ENCODE measurements around the gene IFNA2.
"Not testable (repeated sequence)": the region's sequence is repeated elsewhere in the genome, so short reads cannot be mapped to it uniquely, and the experiment has no call there.

Gene IFNA2

GRCh38 chr9:21385131-21385670 is at the start of gene IFNA2:
Gene IFNA2, minus strand, starts transcription at chr9:21385398. Its CDS starts 69 bp downstream, at chr9:21385329.
- no peak for DNase-seq (ENCODE audit: low read depth in 2 of 3, low spot score in 2 of 3)

GRCh38 chr9:21435015-21435383 is 49.8 kb upstream of the IFNA2 start:
- DNase-seq (ENCODE audit: low read depth in 2 of 3, low spot score in 2 of 3), result not testable (repeated sequence)

GRCh38 chr9:21434202-21435014 is 49.2 kb upstream of the IFNA2 start:
- DNase-seq (ENCODE audit: low read depth in 2 of 3, low spot score in 2 of 3), result no peak

- DNase-seq (ENCODE audit: low read depth in 2 of 3, low spot score in 2 of 3), result no peak
Measured at GRCh38 chr9:21432672-21433425, 47.7 kb upstream of the IFNA2 start.

GRCh38 chr9:21429191-21429590 is 44.0 kb upstream of the IFNA2 start:
- no peak for DNase-seq (ENCODE audit: low read depth in 2 of 3, low spot score in 2 of 3)

GRCh38 chr9:21428235-21428634 is 43.0 kb upstream of the IFNA2 start:
- no peak for DNase-seq (ENCODE audit: low read depth in 2 of 3, low spot score in 2 of 3)

GRCh38 chr9:21415493-21416267 is 30.5 kb upstream of the IFNA2 start:
- DNase-seq (ENCODE audit: low read depth in 2 of 3, low spot score in 2 of 3), result no peak

- no peak for DNase-seq (ENCODE audit: low read depth in 2 of 3, low spot score in 2 of 3)
Measured at GRCh38 chr9:21414220-21414940, 29.2 kb upstream of the IFNA2 start.

- no peak for DNase-seq (ENCODE audit: low read depth in 2 of 3, low spot score in 2 of 3)
Measured at GRCh38 chr9:21413624-21414023, 28.4 kb upstream of the IFNA2 start.

- DNase-seq (ENCODE audit: low read depth in 2 of 3, low spot score in 2 of 3), result no peak
Measured at GRCh38 chr9:21413151-21413550, 28.0 kb upstream of the IFNA2 start.

- no peak for DNase-seq (ENCODE audit: low read depth in 2 of 3, low spot score in 2 of 3)
Measured at GRCh38 chr9:21412107-21412506, 26.9 kb upstream of the IFNA2 start.

- no peak for DNase-seq (ENCODE audit: low read depth in 2 of 3, low spot score in 2 of 3)
Measured at GRCh38 chr9:21408817-21409216, 23.6 kb upstream of the IFNA2 start, which contains the start of gene IFNA8. Gene IFNA8, plus strand, starts transcription at chr9:21409117. Its CDS starts 60 bp downstream, at chr9:21409177.

- no peak for DNase-seq (ENCODE audit: low read depth in 2 of 3, low spot score in 2 of 3)
Measured at GRCh38 chr9:21404146-21404545, 18.9 kb upstream of the IFNA2 start.

GRCh38 chr9:21402386-21403251 is 17.4 kb upstream of the IFNA2 start:
- no peak for DNase-seq (ENCODE audit: low read depth in 2 of 3, low spot score in 2 of 3)

GRCh38 chr9:21399956-21400355 is 14.8 kb upstream of the IFNA2 start:
- DNase-seq (ENCODE audit: low read depth in 2 of 3, low spot score in 2 of 3), result no peak

- DNase-seq (ENCODE audit: low read depth in 2 of 3, low spot score in 2 of 3), result no peak
Measured at GRCh38 chr9:21398955-21399489, 13.8 kb upstream of the IFNA2 start.

- DNase-seq (ENCODE audit: low read depth in 2 of 3, low spot score in 2 of 3), result peak in 2 of 3 experiments; percentile 28 to 32
Measured at GRCh38 chr9:21395778-21396717, 10.8 kb upstream of the IFNA2 start.

- DNase-seq (ENCODE audit: low read depth in 2 of 3, low spot score in 2 of 3), result no peak
Measured at GRCh38 chr9:21392270-21392669, 7.1 kb upstream of the IFNA2 start.

Data from activated CD8-positive, alpha-beta memory T cell treated with anti-CD3 and anti-CD28 coated beads for 48 hours (primary cell).